B cell (primary cell): ENCODE measurements around the gene CYP2R1. TPM values are rescaled to one million over a fixed set of nuclear protein-coding genes. Genes with fewer than 3 reads are reported as not detected.

Experiments used
- ATAC-seq: fragments of 200-7000 bp; cut with Tn5 transposase; one replicate; pipeline ENCODE4 v1.10.0; 2021; ENCODE audit warnings: low read depth, mild to moderate bottlenecking, moderate number of reproducible peaks, moderate library complexity
- CTCF ChIA-PET: fragments of 350-600 bp; sonication (Branson Sonifier 250); formaldehyde crosslinking; loops from one replicate; lab custom pipeline; 2021; ENCODE audit warnings: antibody characterized with exemption, inconsistent platforms; lab: Charles Lee
- POLR2A ChIA-PET: fragments of 350-600 bp; sonication (Branson Sonifier 250); formaldehyde crosslinking; loops from one replicate; lab custom pipeline; 2021; ENCODE audit warnings: antibody characterized with exemption; lab: Charles Lee
- DNase-seq: peaks from one replicate; pipeline ENCODE4 v3.0.0; 2013
- H2AFZ ChIP-seq: 2 replicates; pipeline ENCODE4 v1.6.1; 2012; ENCODE audit warnings: mild to moderate bottlenecking, low read depth, low read length; ENCODE audit not compliant: insufficient read depth, poor library complexity, severe bottlenecking
- H3K27ac ChIP-seq, 2 donors: 1 replicate in 1 of 2; 2 replicates in 1 of 2; pipeline ENCODE4 v1.5.1; 2012 to 2013; ENCODE audit warnings: low read length in 2 of 2, mild to moderate bottlenecking in 2 of 2, moderate library complexity in 1 of 2
- H3K27me3 ChIP-seq, 4 experiments: fragments of 200-600 bp in 1 of 4; sonication (generic) in 1 of 4; replicated peaks in 1 of 4; 1 replicate in 2 of 4; 2 replicates in 2 of 4; pipeline versions ENCODE4 v1.6.1 to v1.7.0; 2013 to 2016; ENCODE audit warnings: low read length in 3 of 4, mild to moderate bottlenecking in 2 of 4, mixed read lengths in 1 of 4, moderate library complexity in 1 of 4; ENCODE audit not compliant: insufficient read depth in 4 of 4, control insufficient read depth in 3 of 4; ENCODE audit errors: control extremely low read depth in 1 of 4
- H3K36me3 ChIP-seq, 2 experiments: replicated peaks in 1 of 2; 1 replicate in 1 of 2; 2 replicates in 1 of 2; pipeline versions ENCODE4 v1.6.1 to v1.7.1; 2013; ENCODE audit warnings: low read length in 1 of 2; ENCODE audit not compliant: insufficient read depth in 2 of 2, control insufficient read depth in 1 of 2; ENCODE audit errors: control extremely low read depth in 1 of 2, extremely low read depth in 1 of 2
- H3K4me1 ChIP-seq, 2 donors: fragments of 200-600 bp in 1 of 2; sonication (generic) in 1 of 2; 1 replicate in 1 of 2; 2 replicates in 1 of 2; pipeline versions ENCODE4 v1.5.1 to v1.6.1; 2013 to 2017; ENCODE audit warnings: low read length in 2 of 2; ENCODE audit not compliant: control insufficient read depth in 2 of 2, insufficient read depth in 2 of 2
- H3K4me2 ChIP-seq: replicated peaks from 2 replicates; pipeline ENCODE3; 2012; ENCODE audit warnings: mild to moderate bottlenecking, low read depth, low read length; ENCODE audit not compliant: poor library complexity, severe bottlenecking
- H3K4me3 ChIP-seq, 5 experiments: fragments of 200-600 bp in 1 of 5; sonication (generic) in 1 of 5; 1 replicate in 3 of 5; 2 replicates in 2 of 5; pipeline versions ENCODE4 v1.5.1 to v1.7.0; 2011 to 2016; ENCODE audit warnings: low read length in 4 of 5, mild to moderate bottlenecking in 4 of 5, low read depth in 2 of 5, control low read depth in 1 of 5, moderate library complexity in 1 of 5; ENCODE audit not compliant: insufficient read depth in 1 of 5; ENCODE audit errors: control extremely low read depth in 1 of 5, extremely low read depth in 1 of 5
- H3K79me2 ChIP-seq: fragments of 200-600 bp; sonication (generic); one replicate; pipeline ENCODE4 v1.6.0; 2016; ENCODE audit warnings: low read length; ENCODE audit not compliant: control insufficient read depth, insufficient read depth
- H3K9ac ChIP-seq: fragments of 200-600 bp; sonication (generic); 2 replicates; pipeline ENCODE4 v1.6.1; 2017; ENCODE audit warnings: mild to moderate bottlenecking, low read length, moderate library complexity
- H3K9me3 ChIP-seq, 3 donors: one replicate each; pipeline versions ENCODE4 v1.6.1 to v1.7.1; 2013; ENCODE audit warnings: low read length in 2 of 3; ENCODE audit not compliant: control insufficient read depth in 2 of 3, insufficient read depth in 1 of 3; ENCODE audit errors: control extremely low read depth in 1 of 3
- H4K20me1 ChIP-seq: 2 replicates; pipeline ENCODE4 v1.6.0; 2012; ENCODE audit warnings: mild to moderate bottlenecking, low read length; ENCODE audit not compliant: insufficient read depth, control insufficient read depth, poor library complexity, severe bottlenecking
- H3K27ac Mint-ChIP-seq: one replicate; pipeline ENCODE4 v1.8.0; 2021; ENCODE audit warnings: mixed read lengths
- H3K27me3 Mint-ChIP-seq: one replicate; pipeline ENCODE4 v1.8.0; 2021; ENCODE audit warnings: mixed read lengths
- H3K4me1 Mint-ChIP-seq: one replicate; pipeline ENCODE4 v1.8.0; 2021; ENCODE audit warnings: mixed read lengths
- H3K4me3 Mint-ChIP-seq: one replicate; pipeline ENCODE4 v1.8.0; 2021; ENCODE audit warnings: mixed read lengths
- H3K9me3 Mint-ChIP-seq: one replicate; pipeline ENCODE4 v1.8.0; 2022; ENCODE audit warnings: mixed read lengths; ENCODE audit not compliant: insufficient read depth
- EZH2 ChIP-seq: IDR thresholded peaks from 2 replicates; pipeline ENCODE4 v1.6.1; 2012; ENCODE audit warnings: borderline replicate concordance, low read depth, mild to moderate bottlenecking, moderate library complexity, low read length; ENCODE audit not compliant: insufficient read depth, poor library complexity, severe bottlenecking
- WGBS: methylation state at CpG from one replicate; pipeline ENCODE4 v1.1.5; 2013; ENCODE audit warnings: missing lambda C conversion rate; ENCODE audit not compliant: insufficient coverage; 5-methylcytosine and 5-hydroxymethylcytosine counted together
- intact Hi-C: fragments of 100-400 bp; cut with micrococcal nuclease; formaldehyde crosslinking; loops from one replicate; pipeline ENCODE4 v1.10.0; 2022
- polyA plus RNA-seq: library from polyadenylated mRNA; depleted of rRNA; stranded (reverse); fragments of >200 nt; gene quantifications from 2 replicates; pipeline ENCODE4 v1.2.3, GENCODE V29; 2012
- total RNA-seq, 2 donors: library from RNA; stranded (reverse); fragments of 120-200 nt in 1 of 2; gene quantifications; 1 replicate in 1 of 2; 2 replicates in 1 of 2; pipeline versions ENCODE4 v1.2.3 to v1.2.4, GENCODE V29; 2013 to 2022
- TF ChIP-seq, protein P1 (sequence below): fragments of 200-600 bp; IDR thresholded peaks from one replicate; pipeline ENCODE4 v1.8.0; 2022; ENCODE audit warnings: antibody characterized with exemption, mild to moderate bottlenecking

The CYP2R1 gene
- total and polyA plus RNA-seq, 2 donors (not counting 1 experiment from before 2014, with no cell fraction given), result 11.6 to 42.4 TPM

DNA sequence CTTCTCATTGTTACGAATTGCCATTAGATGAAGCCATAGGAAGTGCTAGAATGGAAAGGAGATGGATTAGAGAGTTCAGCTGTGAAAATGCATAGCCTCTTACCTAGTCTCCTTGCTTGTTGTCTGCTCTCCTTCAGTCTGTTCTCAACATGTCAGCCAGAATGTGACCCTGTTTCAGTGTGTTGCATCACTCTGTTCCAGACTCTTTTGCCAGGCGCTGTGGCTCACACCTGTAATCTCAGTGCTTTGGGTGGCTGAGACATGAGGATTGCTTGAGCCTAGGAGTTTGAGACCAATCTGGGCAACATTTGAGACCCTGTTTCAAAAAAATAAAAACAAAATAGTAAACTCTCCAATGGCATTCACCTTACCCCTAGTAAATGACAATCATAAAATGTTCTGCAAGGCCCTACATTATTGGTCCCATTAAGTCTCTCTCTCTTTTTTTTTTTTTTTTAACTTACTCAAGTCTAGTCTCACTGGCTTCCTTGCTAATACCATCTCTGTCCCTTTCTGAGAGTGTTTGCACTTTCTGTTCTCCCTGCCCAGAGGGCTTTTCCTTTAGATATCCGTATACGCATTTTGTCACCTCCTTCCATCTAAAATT lies 39.4 kb downstream of the CYP2R1 start:
- Histone ChIP-seq H3K79me2 (no peaks in the 10 kb centered on the region), H3K4me1 (no peaks in the 10 kb centered on the region), H3K27ac (no peak overlapping the region), H3K4me3 (no peak overlapping the region), H3K9ac (no peak overlapping the region), H2AFZ (no peak overlapping the region), H3K36me3 (no peaks in the 10 kb centered on the region), H3K4me2 (no peak overlapping the region), H3K27me3 (no peaks in the 10 kb centered on the region), H3K9me3 (no peaks in the 10 kb centered on the region), H4K20me1 (no peaks in the 10 kb centered on the region)
- Mint-ChIP-seq H3K4me3 (no peak overlapping the region), H3K27ac (no peak overlapping the region), H3K27me3 (peaks cover 8% of the 10 kb centered on the region), H3K4me1 (no peaks in the 10 kb centered on the region), H3K9me3 (no peaks in the 10 kb centered on the region)
- TF ChIP-seq, protein P1, sequence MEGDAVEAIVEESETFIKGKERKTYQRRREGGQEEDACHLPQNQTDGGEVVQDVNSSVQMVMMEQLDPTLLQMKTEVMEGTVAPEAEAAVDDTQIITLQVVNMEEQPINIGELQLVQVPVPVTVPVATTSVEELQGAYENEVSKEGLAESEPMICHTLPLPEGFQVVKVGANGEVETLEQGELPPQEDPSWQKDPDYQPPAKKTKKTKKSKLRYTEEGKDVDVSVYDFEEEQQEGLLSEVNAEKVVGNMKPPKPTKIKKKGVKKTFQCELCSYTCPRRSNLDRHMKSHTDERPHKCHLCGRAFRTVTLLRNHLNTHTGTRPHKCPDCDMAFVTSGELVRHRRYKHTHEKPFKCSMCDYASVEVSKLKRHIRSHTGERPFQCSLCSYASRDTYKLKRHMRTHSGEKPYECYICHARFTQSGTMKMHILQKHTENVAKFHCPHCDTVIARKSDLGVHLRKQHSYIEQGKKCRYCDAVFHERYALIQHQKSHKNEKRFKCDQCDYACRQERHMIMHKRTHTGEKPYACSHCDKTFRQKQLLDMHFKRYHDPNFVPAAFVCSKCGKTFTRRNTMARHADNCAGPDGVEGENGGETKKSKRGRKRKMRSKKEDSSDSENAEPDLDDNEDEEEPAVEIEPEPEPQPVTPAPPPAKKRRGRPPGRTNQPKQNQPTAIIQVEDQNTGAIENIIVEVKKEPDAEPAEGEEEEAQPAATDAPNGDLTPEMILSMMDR, result no peak
- no peak for TF ChIP-seq EZH2
- ATAC-seq, result no peak
- no peak for DNase-seq
- 100% methylated on average over 1 of the region's 4 CpGs for WGBS
- ChIA-PET POLR2A (no interaction called here), CTCF (no interaction called here)
- intact Hi-C loops, result no loop called here

DNA sequence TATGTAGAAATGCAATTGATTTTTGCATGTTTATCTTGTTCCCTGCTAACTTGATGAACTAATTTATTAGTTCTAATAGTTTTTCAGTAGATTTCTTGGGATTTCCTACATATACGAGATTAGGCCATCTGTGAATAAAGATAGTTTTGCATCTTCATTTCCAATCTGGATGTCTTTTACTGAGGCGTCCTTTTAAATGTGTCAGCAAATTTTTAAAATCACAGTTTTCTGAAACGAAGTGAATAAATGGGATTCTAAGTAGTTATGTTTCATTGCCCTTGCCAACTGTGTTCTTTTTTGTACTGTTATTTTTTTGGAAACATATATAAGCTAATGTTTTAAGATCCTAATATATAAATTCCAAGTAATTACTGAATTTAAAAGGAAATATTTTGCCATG lies 50.0 kb downstream of the CYP2R1 start:
- Mint-ChIP-seq H3K4me3 (no peak overlapping the region), H3K27me3 (peaks cover 13% of the 10 kb centered on the region), H3K9me3 (no peaks in the 10 kb centered on the region), H3K4me1 (no peaks in the 10 kb centered on the region), H3K27ac (no peak overlapping the region)
- Histone ChIP-seq H3K27ac (no peak overlapping the region), H3K4me1 (no peaks in the 10 kb centered on the region), H3K36me3 (peaks cover 0 to 3% of the 10 kb centered on the region in 2 experiments), H3K4me2 (no peak overlapping the region), H3K4me3 (no peak overlapping the region), H3K27me3 (no peaks in the 10 kb centered on the region), H4K20me1 (no peaks in the 10 kb centered on the region), H2AFZ (no peak overlapping the region), H3K79me2 (no peaks in the 10 kb centered on the region), H3K9ac (no peak overlapping the region), H3K9me3 (no peaks in the 10 kb centered on the region)
- ATAC-seq (no peak), DNase-seq (no peak)
- ChIA-PET POLR2A (no interaction called here), CTCF (no interaction called here)
- WGBS, result no CpG with 5 or more reads among the region's 3 CpGs
- TF ChIP-seq, protein P1, result no peak
- TF ChIP-seq EZH2, result no peak
- intact Hi-C loops, result no loop called here
